ENCODE results near the gene PHKB. TPM values are rescaled to one million over a fixed set of nuclear protein-coding genes. Genes with fewer than 3 reads are reported as not detected.

PHKB gene
- total RNA-seq, 2 experiments from 2014 or later, result 12.6 to 12.8 TPM

GRCh38 chr16:47604306-47604705 is 143.2 kb downstream of the PHKB start:
- Mint-ChIP-seq H3K27ac (no peak overlapping the region), H3K9me3 (ENCODE audit: low read depth) (peaks cover 6% of the 10 kb centered on the region), H3K4me1 (no peaks in the 10 kb centered on the region), H3K4me3 (no peak overlapping the region), H3K36me3 (ENCODE audit: low read depth) (peaks cover 19% of the 10 kb centered on the region), H3K27me3 (no peaks in the 10 kb centered on the region)
- ChIA-PET POLR2A (no interaction called here), CTCF (interaction anchor here (0.7 kb wide), 1 partner anchor 997 kb away, joined by 3 read pairs; no protein-coding TSS in a partner anchor)
- DNase-seq (no peak), ATAC-seq (no peak)
- intact Hi-C loops (cut with DNase I, micrococcal nuclease), result no loop called here

- H3K4me1 Mint-ChIP-seq, result no peaks in the 10 kb centered on the region
- no peaks in the 10 kb centered on the region for H3K27me3 Mint-ChIP-seq
- DNase-seq, result no peak
- no peak for ATAC-seq
- CTCF ChIA-PET, result no interaction called here
- POLR2A ChIA-PET, result no interaction called here
- intact Hi-C loops (cut with DNase I, micrococcal nuclease), result no loop called here
- H3K4me3 Mint-ChIP-seq, result no peak overlapping the region
- peaks cover 41% of the 10 kb centered on the region for H3K36me3 Mint-ChIP-seq (ENCODE audit: low read depth)
- H3K9me3 Mint-ChIP-seq (ENCODE audit: low read depth), result peaks cover 6% of the 10 kb centered on the region
- no peak overlapping the region for H3K27ac Mint-ChIP-seq
Measured at GRCh38 chr16:47611042-47611441, 149.9 kb downstream of the PHKB start.

GRCh38 chr16:47611848-47612493 is 150.8 kb downstream of the PHKB start:
- Mint-ChIP-seq H3K9me3 (ENCODE audit: low read depth) (peaks cover 6% of the 10 kb centered on the region), H3K27me3 (no peaks in the 10 kb centered on the region), H3K4me3 (no peak overlapping the region), H3K27ac (no peak overlapping the region), H3K36me3 (ENCODE audit: low read depth) (peaks cover 37% of the 10 kb centered on the region), H3K4me1 (no peaks in the 10 kb centered on the region)
- intact Hi-C loops (cut with DNase I, micrococcal nuclease), result no loop called here
- no peak for ATAC-seq
- DNase-seq, result no peak
- CTCF ChIA-PET, result interaction anchor here (1.0 kb wide), 1 partner anchor 11 kb away, joined by 3 read pairs; no protein-coding TSS in a partner anchor
- POLR2A ChIA-PET, result no interaction called here

GRCh38 chr16:47612711-47613110 is 151.6 kb downstream of the PHKB start:
- H3K9me3 Mint-ChIP-seq (ENCODE audit: low read depth), result peaks cover under 1% of the 10 kb centered on the region
- H3K4me1 Mint-ChIP-seq, result no peaks in the 10 kb centered on the region
- CTCF ChIA-PET, result no interaction called here
- peaks cover 32% of the 10 kb centered on the region for H3K36me3 Mint-ChIP-seq (ENCODE audit: low read depth)
- no peak for DNase-seq
- POLR2A ChIA-PET, result no interaction called here
- no peak for ATAC-seq
- H3K27ac Mint-ChIP-seq, result no peak overlapping the region
- H3K4me3 Mint-ChIP-seq, result no peak overlapping the region
- intact Hi-C loops (cut with DNase I, micrococcal nuclease), result no loop called here
- no peaks in the 10 kb centered on the region for H3K27me3 Mint-ChIP-seq

- Mint-ChIP-seq H3K36me3 (ENCODE audit: low read depth) (peaks cover 31% of the 10 kb centered on the region), H3K27ac (no peak overlapping the region), H3K9me3 (ENCODE audit: low read depth) (no peaks in the 10 kb centered on the region), H3K4me3 (no peak overlapping the region), H3K27me3 (no peaks in the 10 kb centered on the region), H3K4me1 (no peaks in the 10 kb centered on the region)
- ATAC-seq (no peak), DNase-seq (no peak)
- intact Hi-C loops (cut with DNase I, micrococcal nuclease), result no loop called here
- POLR2A ChIA-PET, result no interaction called here
- CTCF ChIA-PET, result no interaction called here
Measured at GRCh38 chr16:47613251-47613650, 152.1 kb downstream of the PHKB start.

- no peak overlapping the region for H3K27ac Mint-ChIP-seq
Measured at GRCh38 chr16:47617732-47618131, 156.6 kb downstream of the PHKB start.

GRCh38 chr16:47622451-47623176 is 161.5 kb downstream of the PHKB start:
- ATAC-seq (no peak), DNase-seq (no peak)
- Mint-ChIP-seq H3K9me3 (ENCODE audit: low read depth) (peaks cover 2% of the 10 kb centered on the region), H3K27ac (no peak overlapping the region), H3K4me3 (no peak overlapping the region), H3K36me3 (ENCODE audit: low read depth) (peaks cover 12% of the 10 kb centered on the region), H3K4me1 (no peaks in the 10 kb centered on the region), H3K27me3 (no peaks in the 10 kb centered on the region)
- POLR2A ChIA-PET, result no interaction called here
- intact Hi-C loops (cut with DNase I, micrococcal nuclease), result no loop called here
- CTCF ChIA-PET, result interaction anchor here (0.9 kb wide), 1 partner anchor 11 kb away, joined by 3 read pairs; no protein-coding TSS in a partner anchor

More at GRCh38 chr16:47617732-47618131, 156.6 kb downstream of the PHKB start:
- intact Hi-C loops (cut with DNase I, micrococcal nuclease), result no loop called here
- no peak for DNase-seq
- H3K9me3 Mint-ChIP-seq (ENCODE audit: low read depth), result no peaks in the 10 kb centered on the region
- H3K36me3 Mint-ChIP-seq (ENCODE audit: low read depth), result peaks cover 5% of the 10 kb centered on the region
- no peaks in the 10 kb centered on the region for H3K4me1 Mint-ChIP-seq
- ATAC-seq, result no peak
- CTCF ChIA-PET, result no interaction called here
- H3K27me3 Mint-ChIP-seq, result no peaks in the 10 kb centered on the region
- POLR2A ChIA-PET, result interaction anchor here (0.7 kb wide), 1 partner anchor 213 kb away, joined by 3 read pairs; no protein-coding TSS in a partner anchor
- no peak overlapping the region for H3K4me3 Mint-ChIP-seq

- Mint-ChIP-seq H3K4me3 (no peak overlapping the region), H3K36me3 (ENCODE audit: low read depth) (peaks cover 12% of the 10 kb centered on the region), H3K27ac (no peak overlapping the region), H3K4me1 (no peaks in the 10 kb centered on the region), H3K27me3 (no peaks in the 10 kb centered on the region), H3K9me3 (ENCODE audit: low read depth) (peaks cover 2% of the 10 kb centered on the region)
- no peak for DNase-seq
- intact Hi-C loops (cut with DNase I, micrococcal nuclease), result no loop called here
- ATAC-seq, result no peak
- CTCF ChIA-PET, result interaction anchor here (0.6 kb wide), 1 partner anchor 71 kb away, joined by 3 read pairs; no protein-coding TSS in a partner anchor
- POLR2A ChIA-PET, result no interaction called here
Measured at GRCh38 chr16:47624563-47624962, 163.4 kb downstream of the PHKB start.

GRCh38 chr16:47625115-47625567 is 164.0 kb downstream of the PHKB start:
- peaks cover 2% of the 10 kb centered on the region for H3K9me3 Mint-ChIP-seq (ENCODE audit: low read depth)
- ChIA-PET CTCF (no interaction called here), POLR2A (no interaction called here)
- H3K4me1 Mint-ChIP-seq, result no peaks in the 10 kb centered on the region
- no peak for DNase-seq
- ATAC-seq, result no peak
- intact Hi-C loops (cut with DNase I, micrococcal nuclease), result no loop called here
- no peak overlapping the region for H3K4me3 Mint-ChIP-seq
- no peaks in the 10 kb centered on the region for H3K27me3 Mint-ChIP-seq
- H3K27ac Mint-ChIP-seq, result no peak overlapping the region
- peaks cover 12% of the 10 kb centered on the region for H3K36me3 Mint-ChIP-seq (ENCODE audit: low read depth)

GRCh38 chr16:47626246-47626645 is 165.1 kb downstream of the PHKB start:
- H3K27me3 Mint-ChIP-seq, result no peaks in the 10 kb centered on the region

GRCh38 chr16:47627085-47627639 is 166.0 kb downstream of the PHKB start:
- Mint-ChIP-seq H3K27ac (no peak overlapping the region), H3K4me1 (no peaks in the 10 kb centered on the region), H3K36me3 (ENCODE audit: low read depth) (peaks cover 20% of the 10 kb centered on the region), H3K9me3 (ENCODE audit: low read depth) (peaks cover 2% of the 10 kb centered on the region), H3K4me3 (no peak overlapping the region), H3K27me3 (no peaks in the 10 kb centered on the region)
- intact Hi-C loops (cut with DNase I, micrococcal nuclease), result no loop called here
- ChIA-PET POLR2A (no interaction called here), CTCF (no interaction called here)
- DNase-seq (no peak), ATAC-seq (no peak)

More at GRCh38 chr16:47626246-47626645, 165.1 kb downstream of the PHKB start:
- no peak for ATAC-seq
- intact Hi-C loops (cut with DNase I, micrococcal nuclease), result no loop called here
- Mint-ChIP-seq H3K4me3 (no peak overlapping the region), H3K9me3 (ENCODE audit: low read depth) (peaks cover 2% of the 10 kb centered on the region), H3K4me1 (no peaks in the 10 kb centered on the region), H3K27ac (no peak overlapping the region), H3K36me3 (ENCODE audit: low read depth) (peaks cover 16% of the 10 kb centered on the region)
- DNase-seq, result no peak
- POLR2A ChIA-PET, result no interaction called here
- CTCF ChIA-PET, result no interaction called here

- H3K27me3 Mint-ChIP-seq, result no peaks in the 10 kb centered on the region
Measured at GRCh38 chr16:47627721-47628120, 166.6 kb downstream of the PHKB start.

More at GRCh38 chr16:47627721-47628120, 166.6 kb downstream of the PHKB start:
- Mint-ChIP-seq H3K9me3 (ENCODE audit: low read depth) (peaks cover 2% of the 10 kb centered on the region), H3K4me1 (no peaks in the 10 kb centered on the region), H3K36me3 (ENCODE audit: low read depth) (peaks cover 20% of the 10 kb centered on the region), H3K27ac (no peak overlapping the region), H3K4me3 (no peak overlapping the region)
- POLR2A ChIA-PET, result no interaction called here
- DNase-seq, result no peak
- CTCF ChIA-PET, result no interaction called here
- intact Hi-C loops (cut with DNase I, micrococcal nuclease), result no loop called here
- ATAC-seq, result no peak

All from activated CD4-positive, alpha-beta T cell treated with anti-CD3 and anti-CD28 coated beads for 36 hours (primary cell).